ENCODE data around the gene FCHSD2.

GRCh38 chr11:72925656-72926055 lies 216.5 kb downstream of the FCHSD2 start:
- TF ChIP-seq CTCF (IDR thresholded peaks at IDR 0.05) (no peak), EZH2 (IDR thresholded peaks at IDR 0.05) (no peak), EZH2phosphoT487 (IDR thresholded peaks at IDR 0.05) (no peak)
